PC-3 (cell line): Measurements from ENCODE around the gene PHEX.

ENCODE experiments used
- EZH2phosphoT487 ChIP-seq: fragments of 300-600 bp; sonication (generic); IDR thresholded peaks from 2 replicates; pipeline ENCODE4 v1.6.1; 2018; ENCODE audit warnings: mild to moderate bottlenecking, antibody characterized with exemption, low read length, borderline replicate concordance
- TF ChIP-seq, protein P1 (sequence below): fragments of 300-600 bp; sonication (generic); conservative IDR thresholded peaks from 2 replicates; pipeline ENCODE4 v1.5.1; 2017; ENCODE audit warnings: antibody characterized with exemption, low read depth, mild to moderate bottlenecking, low read length

DNA sequence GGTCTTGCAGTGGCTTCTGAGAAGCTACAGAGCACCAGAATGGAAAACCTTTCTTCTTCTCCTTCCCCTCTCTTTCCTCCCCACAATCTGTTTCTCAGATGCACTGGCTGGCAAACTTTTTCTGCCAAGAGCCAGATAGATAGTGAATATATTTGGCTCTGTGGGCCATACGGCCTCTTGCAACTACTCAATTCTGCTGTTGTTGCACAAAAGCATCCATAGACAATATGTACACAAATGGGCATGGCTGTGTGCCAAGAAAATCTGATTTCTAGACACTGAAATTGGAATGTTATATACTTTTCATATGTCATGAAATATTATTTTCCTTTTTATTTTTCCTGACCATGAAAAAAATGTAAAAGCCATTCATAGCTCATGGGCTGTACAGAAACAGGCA, 3.1 kb downstream of the PHEX start:
- TF ChIP-seq, protein P1, sequence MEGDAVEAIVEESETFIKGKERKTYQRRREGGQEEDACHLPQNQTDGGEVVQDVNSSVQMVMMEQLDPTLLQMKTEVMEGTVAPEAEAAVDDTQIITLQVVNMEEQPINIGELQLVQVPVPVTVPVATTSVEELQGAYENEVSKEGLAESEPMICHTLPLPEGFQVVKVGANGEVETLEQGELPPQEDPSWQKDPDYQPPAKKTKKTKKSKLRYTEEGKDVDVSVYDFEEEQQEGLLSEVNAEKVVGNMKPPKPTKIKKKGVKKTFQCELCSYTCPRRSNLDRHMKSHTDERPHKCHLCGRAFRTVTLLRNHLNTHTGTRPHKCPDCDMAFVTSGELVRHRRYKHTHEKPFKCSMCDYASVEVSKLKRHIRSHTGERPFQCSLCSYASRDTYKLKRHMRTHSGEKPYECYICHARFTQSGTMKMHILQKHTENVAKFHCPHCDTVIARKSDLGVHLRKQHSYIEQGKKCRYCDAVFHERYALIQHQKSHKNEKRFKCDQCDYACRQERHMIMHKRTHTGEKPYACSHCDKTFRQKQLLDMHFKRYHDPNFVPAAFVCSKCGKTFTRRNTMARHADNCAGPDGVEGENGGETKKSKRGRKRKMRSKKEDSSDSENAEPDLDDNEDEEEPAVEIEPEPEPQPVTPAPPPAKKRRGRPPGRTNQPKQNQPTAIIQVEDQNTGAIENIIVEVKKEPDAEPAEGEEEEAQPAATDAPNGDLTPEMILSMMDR = no peak
- no peak for TF ChIP-seq EZH2phosphoT487
